GM21381 (cell line): ENCODE data around the gene RPIA.
A peak's percentile ranks its signal among the peaks of the same experiment; 100 is the strongest.
"Not testable (repeated sequence)": the region's sequence is repeated elsewhere in the genome, so short reads cannot be mapped to it uniquely, and the experiment has no call there.

Source experiments
- ATAC-seq: cut with Tn5 transposase; IDR thresholded peaks from one replicate; pipeline ENCODE4 v1.9.1; 2021; ENCODE audit warnings: mild to moderate bottlenecking, moderate library complexity; ENCODE audit not compliant: unreplicated experiment

RPIA gene

GRCh38 chr2:88691339-88692183, at the start of gene RPIA:
Gene RPIA (plus strand): TSS chr2:88691673. CDS start chr2:88691699, 26 bp downstream.
- peak; percentile 96 for ATAC-seq

- no peak for ATAC-seq
Observed at GRCh38 chr2:88642278-88642677, 49.2 kb upstream of the RPIA start.

GRCh38 chr2:88645291-88645882, 46.1 kb upstream of the RPIA start:
- not testable (repeated sequence) for ATAC-seq

- no peak for ATAC-seq
Observed at GRCh38 chr2:88651646-88652045, 39.8 kb upstream of the RPIA start.

GRCh38 chr2:88654714-88655113, 36.8 kb upstream of the RPIA start:
- no peak for ATAC-seq

- ATAC-seq: no peak
Observed at GRCh38 chr2:88656690-88657089, 34.8 kb upstream of the RPIA start.

GRCh38 chr2:88657131-88657530, 34.3 kb upstream of the RPIA start:
- no peak for ATAC-seq

- no peak for ATAC-seq
Observed at GRCh38 chr2:88658326-88658725, 33.1 kb upstream of the RPIA start.

- ATAC-seq: no peak
Observed at GRCh38 chr2:88658881-88659537, 32.5 kb upstream of the RPIA start.

- ATAC-seq: no peak
Observed at GRCh38 chr2:88659538-88659915, 31.9 kb upstream of the RPIA start.

GRCh38 chr2:88660622-88661021, 30.9 kb upstream of the RPIA start:
- ATAC-seq: no peak

GRCh38 chr2:88666576-88666975, 24.9 kb upstream of the RPIA start:
- ATAC-seq: no peak

- ATAC-seq: no peak
Observed at GRCh38 chr2:88667219-88667618, 24.3 kb upstream of the RPIA start.

GRCh38 chr2:88668862-88669261, 22.6 kb upstream of the RPIA start:
- no peak for ATAC-seq

GRCh38 chr2:88669482-88670214, 21.8 kb upstream of the RPIA start:
- ATAC-seq: peak; percentile 80

- peak; percentile 55 for ATAC-seq
Observed at GRCh38 chr2:88671786-88672427, 19.6 kb upstream of the RPIA start.

- ATAC-seq: no peak
Observed at GRCh38 chr2:88673363-88673762, 18.1 kb upstream of the RPIA start.

GRCh38 chr2:88680266-88680902, 11.1 kb upstream of the RPIA start:
- ATAC-seq: no peak

- no peak for ATAC-seq
Observed at GRCh38 chr2:88680916-88681315, 10.6 kb upstream of the RPIA start.
